ENCODE results near the gene YTHDF1. TPM values are rescaled to one million over a fixed set of nuclear protein-coding genes. Genes with fewer than 3 reads are reported as not detected.

The YTHDF1 gene
- total RNA-seq, 1 donor from 2014 or later: 27.7 TPM

DNA sequence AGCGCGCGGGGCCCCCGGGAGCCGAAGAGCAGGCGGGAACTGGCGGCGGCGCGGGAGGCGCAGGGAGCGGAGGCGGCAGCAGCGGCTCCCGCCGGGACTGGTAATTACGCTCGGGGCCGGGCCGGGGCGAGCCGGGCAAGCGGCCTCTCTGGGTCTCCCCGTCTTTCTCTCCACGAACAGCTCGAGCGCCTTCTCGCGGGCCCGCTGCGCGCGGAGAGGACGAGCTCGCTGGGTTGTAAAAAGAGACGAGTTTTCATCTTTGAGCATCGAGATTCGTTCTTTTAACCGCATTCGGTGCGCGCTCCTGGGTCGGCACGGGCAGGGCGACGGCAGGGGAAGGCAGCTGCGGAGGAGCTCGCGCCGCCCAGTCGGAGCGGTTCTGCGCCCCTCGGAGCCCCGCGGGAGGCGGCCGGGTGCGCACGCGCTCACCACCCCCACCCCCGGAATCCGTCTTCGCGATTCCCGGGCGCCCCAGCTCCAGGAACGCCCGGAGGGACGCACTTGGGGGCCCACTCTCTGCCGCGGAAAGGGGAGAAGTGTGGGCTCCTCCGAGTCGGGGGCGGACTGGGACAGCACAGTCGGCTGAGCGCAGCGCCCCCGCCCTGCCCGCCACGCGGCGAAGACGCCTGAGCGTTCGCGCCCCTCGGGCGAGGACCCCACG is 38.0 kb downstream of the YTHDF1 start:
- Histone ChIP-seq H3K4me1 (peaks cover 26% of the 10 kb centered on the region), H3K27me3 (peaks cover 37% of the 10 kb centered on the region), H3K4me3 (peak overlapping the region in 1 of 2 donors; percentile 28), H3K27ac (no peak overlapping the region), H3K36me3 (no peaks in the 10 kb centered on the region), H3K9me3 (no peaks in the 10 kb centered on the region)
- intact Hi-C loops (cut with DNase I): loop anchor here (10.0 kb wide), 1 partner anchor 297 kb away; the partner anchor contains the start of gene KCNQ2
- TF ChIP-seq POLR2A (IDR thresholded peaks at IDR 0.05) (no peak), POLR2AphosphoS5 (IDR thresholded peaks at IDR 0.05; ENCODE audit: insufficient read depth in 1 of 2, low read depth in 1 of 2) (no peak)
- TF ChIP-seq, protein P1, sequence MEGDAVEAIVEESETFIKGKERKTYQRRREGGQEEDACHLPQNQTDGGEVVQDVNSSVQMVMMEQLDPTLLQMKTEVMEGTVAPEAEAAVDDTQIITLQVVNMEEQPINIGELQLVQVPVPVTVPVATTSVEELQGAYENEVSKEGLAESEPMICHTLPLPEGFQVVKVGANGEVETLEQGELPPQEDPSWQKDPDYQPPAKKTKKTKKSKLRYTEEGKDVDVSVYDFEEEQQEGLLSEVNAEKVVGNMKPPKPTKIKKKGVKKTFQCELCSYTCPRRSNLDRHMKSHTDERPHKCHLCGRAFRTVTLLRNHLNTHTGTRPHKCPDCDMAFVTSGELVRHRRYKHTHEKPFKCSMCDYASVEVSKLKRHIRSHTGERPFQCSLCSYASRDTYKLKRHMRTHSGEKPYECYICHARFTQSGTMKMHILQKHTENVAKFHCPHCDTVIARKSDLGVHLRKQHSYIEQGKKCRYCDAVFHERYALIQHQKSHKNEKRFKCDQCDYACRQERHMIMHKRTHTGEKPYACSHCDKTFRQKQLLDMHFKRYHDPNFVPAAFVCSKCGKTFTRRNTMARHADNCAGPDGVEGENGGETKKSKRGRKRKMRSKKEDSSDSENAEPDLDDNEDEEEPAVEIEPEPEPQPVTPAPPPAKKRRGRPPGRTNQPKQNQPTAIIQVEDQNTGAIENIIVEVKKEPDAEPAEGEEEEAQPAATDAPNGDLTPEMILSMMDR (IDR thresholded peaks at IDR 0.05): no peak
- DNase-seq (ENCODE audit: extremely low spot score in 2 of 2): no peak

GRCh38 chr20:63177134-63177784 is 38.7 kb downstream of the YTHDF1 start:
- H3K27me3 ChIP-seq: peaks cover 37% of the 10 kb centered on the region
- intact Hi-C loops (cut with DNase I): loop anchor here (10.0 kb wide), 1 partner anchor 298 kb away; the partner anchor contains the start of gene KCNQ2
- H3K9me3 ChIP-seq: no peaks in the 10 kb centered on the region
- peaks cover 26% of the 10 kb centered on the region for H3K4me1 ChIP-seq
- TF ChIP-seq, protein P1 (IDR thresholded peaks at IDR 0.05): no peak
- TF ChIP-seq POLR2AphosphoS5 (IDR thresholded peaks at IDR 0.05; ENCODE audit: insufficient read depth in 1 of 2, low read depth in 1 of 2) (no peak), POLR2A (IDR thresholded peaks at IDR 0.05) (no peak)
- H3K4me3 ChIP-seq: no peak overlapping the region
- DNase-seq (ENCODE audit: extremely low spot score in 2 of 2): no peak
- H3K36me3 ChIP-seq: no peaks in the 10 kb centered on the region
- no peak overlapping the region for H3K27ac ChIP-seq

- Histone ChIP-seq H3K36me3 (no peaks in the 10 kb centered on the region), H3K4me1 (peaks cover 26% of the 10 kb centered on the region), H3K27ac (no peak overlapping the region), H3K4me3 (no peak overlapping the region), H3K9me3 (no peaks in the 10 kb centered on the region), H3K27me3 (peaks cover 37% of the 10 kb centered on the region)
- TF ChIP-seq, protein P1 (IDR thresholded peaks at IDR 0.05): no peak
- no peak for TF ChIP-seq POLR2A (IDR thresholded peaks at IDR 0.05)
- TF ChIP-seq POLR2AphosphoS5 (IDR thresholded peaks at IDR 0.05; ENCODE audit: insufficient read depth in 1 of 2, low read depth in 1 of 2): no peak
- DNase-seq (ENCODE audit: extremely low spot score in 2 of 2): no peak
- intact Hi-C loops (cut with DNase I): loop anchor here (10.0 kb wide), 1 partner anchor 298 kb away; the partner anchor contains the start of gene KCNQ2
Observed at GRCh38 chr20:63176427-63177133, 39.4 kb downstream of the YTHDF1 start.

- Histone ChIP-seq H3K36me3 (no peaks in the 10 kb centered on the region), H3K27me3 (peaks cover 37% of the 10 kb centered on the region), H3K27ac (no peak overlapping the region), H3K4me1 (peaks cover 26% of the 10 kb centered on the region), H3K4me3 (no peak overlapping the region), H3K9me3 (no peaks in the 10 kb centered on the region)
- TF ChIP-seq POLR2AphosphoS5 (IDR thresholded peaks at IDR 0.05; ENCODE audit: insufficient read depth in 1 of 2, low read depth in 1 of 2): no peak
- no peak for TF ChIP-seq POLR2A (IDR thresholded peaks at IDR 0.05)
- TF ChIP-seq, protein P1 (IDR thresholded peaks at IDR 0.05): no peak
- no peak for DNase-seq (ENCODE audit: extremely low spot score in 2 of 2)
- intact Hi-C loops (cut with DNase I): loop anchor here (10.0 kb wide), 1 partner anchor 299 kb away; the partner anchor contains the start of gene KCNQ2
Observed at GRCh38 chr20:63176034-63176426, 39.9 kb downstream of the YTHDF1 start.

Measured in vagina (tissue), 2 donors.